Measurements from ENCODE around the gene ZNF598. TPM values are rescaled to one million over a fixed set of nuclear protein-coding genes. Genes with fewer than 3 reads are reported as not detected.

ZNF598 gene
- total and polyA plus RNA-seq, 2 of the 13 experiments (the other 11 are each of a cell fraction or from before 2014, with no cell fraction given), result 13.5 to 14.2 TPM

- TF ChIP-seq PRDM4 (CRISPR knock-in tag; IDR thresholded peaks at IDR 0.05; ENCODE audit: borderline replicate concordance), result no peak
- TF ChIP-seq U2AF2 (IDR thresholded peaks at IDR 0.05; ENCODE audit: low read depth, low read length), result no peak
- 0 out of 2 replicates have a peak, but pooled peaks have one; percentile 59 for TF ChIP-seq REPIN1 (CRISPR knock-in tag; IDR thresholded peaks at IDR 0.05; ENCODE audit: borderline replicate concordance, low read depth)
- no peak for TF ChIP-seq PLRG1 (conservative IDR thresholded peaks at IDR 0.05)
- no peak; the same call in 1 of the 2 replicates for TF ChIP-seq ZNF451 (CRISPR knock-in tag; IDR thresholded peaks at IDR 0.05)
- no peak for TF ChIP-seq NKX3-1 (CRISPR knock-in tag; IDR thresholded peaks at IDR 0.05)
- peak; percentile 94 for TF ChIP-seq HOXA3 (CRISPR knock-in tag; IDR thresholded peaks at IDR 0.05)
- TF ChIP-seq ZMAT3 (CRISPR knock-in tag; conservative IDR thresholded peaks at IDR 0.05), result no peak
- TF ChIP-seq ZNF704 (CRISPR knock-in tag; IDR thresholded peaks at IDR 0.05; ENCODE audit: borderline replicate concordance), result no peak; the same call in 1 of the 2 replicates
- no peak for TF ChIP-seq ZBTB46 (CRISPR knock-in tag; IDR thresholded peaks at IDR 0.05; ENCODE audit: borderline replicate concordance)
- no peak for TF ChIP-seq ZNF572 (CRISPR knock-in tag; IDR thresholded peaks at IDR 0.05)
- no peak for TF ChIP-seq ZNF251 (CRISPR knock-in tag; IDR thresholded peaks at IDR 0.05)
- TF ChIP-seq ZSCAN5A (CRISPR knock-in tag; IDR thresholded peaks at IDR 0.05; ENCODE audit: borderline replicate concordance), result no peak
- peak; percentile 15; the same call in 1 of the 2 replicates for TF ChIP-seq ISL2 (CRISPR knock-in tag; IDR thresholded peaks at IDR 0.05)
- TF ChIP-seq SAP130 (CRISPR knock-in tag; IDR thresholded peaks at IDR 0.05; ENCODE audit: low read depth), result peak; percentile 92
- no peak for TF ChIP-seq TAF15 (IDR thresholded peaks at IDR 0.05; ENCODE audit: low read depth, low read length, poor library complexity, severe bottlenecking)
- peak; percentile 83 for TF ChIP-seq CBFB (CRISPR knock-in tag; IDR thresholded peaks at IDR 0.05)
- TF ChIP-seq MXI1 (IDR thresholded peaks at IDR 0.05; ENCODE audit: borderline replicate concordance, low read depth, low read length), result peak; percentile 90; the same call in 2 of the 3 replicates
- peak; percentile 71 for TF ChIP-seq MXD4 (CRISPR knock-in tag; IDR thresholded peaks at IDR 0.05)
- peak; percentile 77 for TF ChIP-seq ELF3 (CRISPR knock-in tag; IDR thresholded peaks at IDR 0.05)
- 0 out of 2 replicates have a peak, but pooled peaks have one; percentile 39 for TF ChIP-seq ZNF569 (CRISPR knock-in tag; IDR thresholded peaks at IDR 0.05; ENCODE audit: borderline replicate concordance)
- TF ChIP-seq ZNF691 (CRISPR knock-in tag; IDR thresholded peaks at IDR 0.05; ENCODE audit: borderline replicate concordance, low read depth), result peak; percentile 80
Measured at GRCh38 chr16:2047330-2048115, 37.9 kb upstream of the ZNF598 start, which contains the start of the genes NTHL1 and TSC2 (continued).

Data from HepG2 (cell line).